HG02571 (cell line): ENCODE data around the gene SFXN3.

Experiments
- ATAC-seq: cut with Tn5 transposase; IDR thresholded peaks from one replicate; pipeline ENCODE4 v1.9.1; 2021; ENCODE audit warnings: mild to moderate bottlenecking, moderate library complexity; ENCODE audit not compliant: unreplicated experiment

SFXN3 gene

GRCh38 chr10:101014966-101015581 lies 16.0 kb upstream of the SFXN3 start:
- ATAC-seq = no peak

GRCh38 chr10:101015582-101015973 lies 15.5 kb upstream of the SFXN3 start:
- no peak for ATAC-seq

DNA sequence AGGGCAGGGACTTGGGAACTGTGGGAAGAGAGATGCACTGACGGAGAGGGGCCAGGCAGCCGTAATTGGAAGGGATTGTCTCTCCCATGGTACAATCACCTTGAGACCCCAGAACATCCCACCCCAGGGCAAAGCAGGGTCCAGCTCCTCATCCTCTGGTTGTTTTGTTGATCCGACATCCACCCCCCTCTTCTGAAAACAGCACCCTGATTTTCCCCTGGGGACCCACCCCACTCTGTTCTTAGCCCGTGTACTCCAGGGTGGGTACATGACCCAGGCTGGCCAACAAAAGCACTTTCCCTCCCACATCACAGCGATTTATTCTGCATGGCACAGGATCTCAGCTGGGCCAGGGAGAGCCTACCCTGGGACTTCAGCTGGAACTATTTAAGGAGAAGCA lies 14.2 kb upstream of the SFXN3 start:
- ATAC-seq = no peak

- ATAC-seq = no peak
Measured at GRCh38 chr10:101018118-101018599, 12.9 kb upstream of the SFXN3 start.

DNA sequence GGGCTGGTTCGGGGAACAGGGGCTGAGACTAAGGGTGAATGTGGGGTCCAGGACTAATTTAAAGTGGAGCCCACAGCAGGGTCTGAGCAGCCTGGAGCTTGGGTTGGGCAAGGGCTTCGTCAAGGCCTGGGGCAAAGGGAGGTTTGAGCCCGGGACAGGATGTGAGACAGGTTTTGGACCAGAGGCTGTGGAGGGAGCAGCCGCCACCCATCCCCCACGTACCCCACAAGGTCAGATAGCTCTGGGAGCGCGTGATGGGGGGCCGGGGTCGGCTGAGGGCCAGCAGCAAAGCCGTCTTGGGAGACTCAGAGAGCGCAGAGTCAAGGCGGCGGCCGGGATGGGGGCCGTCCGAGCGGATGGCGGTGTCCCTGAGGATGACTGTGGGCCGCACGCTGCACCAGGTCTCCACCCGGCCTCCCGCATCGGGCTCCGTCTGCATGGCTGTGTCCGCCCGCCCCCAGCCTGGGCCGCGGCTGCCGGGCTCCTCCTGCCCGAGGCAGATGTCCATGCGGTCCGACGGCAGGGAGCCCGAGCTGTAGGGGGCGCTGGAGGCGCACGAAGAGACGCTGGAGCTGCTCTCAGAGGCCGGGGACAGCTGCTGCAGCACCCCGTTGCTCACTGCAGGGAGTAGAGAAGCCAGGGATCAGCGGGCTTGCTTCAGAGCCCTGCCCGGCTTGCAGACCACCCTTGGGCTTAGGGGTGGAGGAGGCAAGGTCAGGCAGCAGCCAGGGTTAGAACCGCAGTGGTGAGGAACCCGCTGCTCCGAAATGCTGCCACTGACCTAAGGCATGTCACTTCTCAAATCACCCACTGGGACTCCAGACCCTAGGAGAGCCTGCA lies 12.2 kb upstream of the SFXN3 start:
- no peak for ATAC-seq

GRCh38 chr10:101019440-101019703 lies 11.7 kb upstream of the SFXN3 start:
- no peak for ATAC-seq

DNA sequence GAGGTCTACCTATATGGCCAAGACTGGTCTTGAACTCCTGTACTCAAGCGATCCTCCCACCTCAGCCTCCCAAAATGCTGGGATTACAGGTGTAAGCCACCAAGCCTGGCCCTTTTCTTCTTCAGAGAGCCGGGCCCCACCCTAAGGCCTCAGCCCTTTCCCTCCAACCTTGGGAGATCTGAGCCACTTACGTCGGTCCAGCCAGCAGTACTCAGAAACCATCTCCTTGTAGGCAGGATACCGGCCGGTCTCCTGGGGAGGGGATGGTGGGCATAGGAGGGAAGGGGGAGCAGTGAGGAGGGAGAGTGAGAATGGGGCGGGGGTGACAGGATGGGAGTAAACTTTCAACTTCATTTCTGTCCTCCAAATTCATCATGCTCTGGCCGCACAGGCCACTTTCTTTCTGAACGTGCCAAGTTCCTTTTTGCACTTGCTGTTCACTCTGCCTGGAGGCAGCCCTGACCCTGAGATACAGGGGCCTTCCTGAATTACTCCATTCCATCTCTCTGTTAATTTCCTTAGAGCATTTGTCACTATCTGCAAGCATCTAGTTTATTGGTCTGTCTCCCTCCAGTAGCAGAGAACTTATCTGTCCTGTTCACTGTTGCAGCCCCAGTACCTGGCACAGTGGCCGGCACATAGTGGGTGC lies 10.5 kb upstream of the SFXN3 start:
- ATAC-seq = no peak

DNA sequence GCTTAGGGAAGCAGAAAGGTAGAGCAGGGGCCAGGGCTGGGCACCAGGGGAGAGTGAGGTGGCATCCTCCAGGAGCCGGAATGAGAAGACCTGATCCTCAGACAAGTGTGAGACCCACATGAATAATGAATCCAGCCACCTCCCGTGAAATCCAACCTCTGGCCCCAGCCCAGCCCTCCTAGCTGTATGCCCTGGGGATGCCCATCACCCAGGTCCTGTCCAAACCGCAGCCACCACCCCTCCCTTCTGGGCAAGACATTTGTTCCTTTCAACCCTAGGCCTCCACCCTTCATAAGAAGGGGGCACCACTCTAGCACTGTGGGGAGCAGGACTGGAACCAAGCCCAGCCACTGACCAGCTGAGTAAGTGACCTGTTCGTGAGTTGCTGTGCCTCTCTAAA lies 9.8 kb upstream of the SFXN3 start:
- ATAC-seq = no peak

DNA sequence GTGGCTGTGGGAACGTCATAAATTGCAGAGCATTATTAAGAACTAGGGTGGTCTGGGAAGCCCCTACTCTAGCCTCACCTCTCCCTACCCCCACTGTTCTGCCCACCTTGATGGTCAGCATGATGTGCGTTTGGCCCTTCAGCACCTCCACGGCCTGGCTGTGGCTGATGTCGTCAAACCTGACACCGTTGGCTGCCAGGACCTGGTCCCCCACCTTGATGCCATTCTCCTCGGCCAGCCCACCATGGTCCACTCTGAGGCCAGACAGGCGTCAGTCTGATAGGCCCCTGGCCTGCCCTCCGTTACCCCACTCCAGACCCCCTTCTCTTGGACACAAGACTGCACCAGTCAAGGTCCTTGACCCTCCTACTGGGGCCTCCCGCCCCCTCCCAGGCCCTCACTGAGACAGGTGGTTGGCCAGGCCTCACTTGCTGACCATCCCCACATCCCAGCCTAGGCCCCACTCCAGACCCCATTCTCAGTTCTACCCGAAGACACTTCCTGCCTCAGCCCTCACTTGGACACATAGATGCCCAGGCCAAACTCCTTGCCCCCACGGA lies 9.3 kb upstream of the SFXN3 start:
- ATAC-seq = no peak

DNA sequence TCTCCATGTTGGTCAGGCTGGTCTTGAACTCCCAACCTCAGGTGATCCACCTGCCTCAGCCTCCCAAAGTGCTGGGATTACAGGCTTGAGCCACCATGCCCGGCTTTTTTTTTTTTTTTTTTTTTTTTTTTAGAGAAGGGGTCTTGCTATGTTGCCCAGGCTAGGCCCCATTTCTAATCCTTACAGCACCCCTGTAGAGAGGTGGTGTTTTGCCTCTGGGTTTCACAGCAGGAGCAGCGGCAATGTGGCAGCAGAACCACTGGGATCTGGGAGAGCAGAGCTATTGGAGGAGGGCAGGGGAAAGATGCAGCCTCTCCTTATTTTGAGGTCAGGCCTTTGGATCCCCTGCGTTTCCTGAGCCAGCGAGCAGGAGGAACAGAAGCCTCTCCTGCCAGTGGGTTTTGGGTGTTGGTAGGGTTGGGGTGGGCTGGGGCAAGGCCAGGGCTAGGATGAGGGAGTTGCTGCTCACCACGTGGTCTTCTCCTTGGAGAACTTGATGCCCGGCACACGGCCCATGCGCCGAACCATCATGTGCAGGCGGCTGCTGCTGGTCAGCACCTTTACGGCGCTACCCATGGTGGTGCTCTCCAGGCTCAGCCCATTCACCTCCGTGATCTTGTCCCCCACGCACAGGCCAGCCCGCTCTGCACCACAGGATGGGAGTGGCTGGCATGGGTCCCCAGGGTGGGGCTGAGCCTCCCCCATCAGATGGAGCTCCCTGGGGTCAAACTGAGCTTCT lies 7.9 kb upstream of the SFXN3 start:
- no peak for ATAC-seq

GRCh38 chr10:101027106-101027720 lies 3.8 kb upstream of the SFXN3 start:
- ATAC-seq = no peak

- no peak for ATAC-seq
Measured at GRCh38 chr10:101028446-101029337, 2.3 kb upstream of the SFXN3 start.

- no peak for ATAC-seq
Measured at GRCh38 chr10:101029520-101030295, 1.3 kb upstream of the SFXN3 start.

- no peak for ATAC-seq
Measured at GRCh38 chr10:101030496-101031127, 422 bp upstream of the SFXN3 start.

GRCh38 chr10:101031796-101032636 lies 982 bp downstream of the SFXN3 start:
- no peak for ATAC-seq

- ATAC-seq = no peak
Measured at GRCh38 chr10:101032637-101033224, 1.7 kb downstream of the SFXN3 start.

DNA sequence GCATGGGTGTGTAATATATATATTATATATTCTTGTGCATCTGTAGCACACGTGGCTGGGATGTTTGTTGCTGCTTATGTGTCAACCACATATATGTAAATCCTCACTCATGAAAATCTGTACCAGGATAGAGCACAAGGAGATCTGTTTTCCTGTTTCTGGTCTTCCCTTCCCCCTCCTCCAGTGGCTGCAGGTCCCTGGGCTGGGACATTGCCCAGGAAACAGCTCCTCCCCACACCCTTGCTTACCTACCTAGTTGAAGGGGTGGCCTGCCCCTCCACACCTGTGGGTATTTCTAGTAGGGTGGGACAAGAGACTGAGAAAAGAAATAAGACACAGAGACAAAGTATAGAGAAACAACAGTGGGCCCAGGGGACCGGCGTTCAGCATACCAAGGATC lies 2.2 kb downstream of the SFXN3 start:
- no peak for ATAC-seq
